T-helper 2 cell treated with Interferon-gamma antibody and Interleukin-4, amounts not matched to agents 5 μg/mL and 100 μg/mL, for 36 hours (primary cell): ENCODE data around the gene FHIP1B.
"Not testable (repeated sequence)": the region's sequence is repeated elsewhere in the genome, so short reads cannot be mapped to it uniquely, and the experiment has no call there.

ENCODE experiments used
- DNase-seq: peaks from one replicate; pipeline ENCODE4 v3.0.0; 2021; ENCODE audit warnings: low spot score
- H3K27ac Mint-ChIP-seq: one replicate; pipeline ENCODE4 v1.8.0; 2021; ENCODE audit warnings: mild to moderate bottlenecking, mixed read lengths
- H3K27me3 Mint-ChIP-seq: one replicate; pipeline ENCODE4 v1.8.0; 2021; ENCODE audit warnings: low read depth, mixed read lengths
- H3K36me3 Mint-ChIP-seq: one replicate; pipeline ENCODE4 v1.8.0; 2021; ENCODE audit warnings: low read depth, mixed read lengths
- H3K4me1 Mint-ChIP-seq: one replicate; pipeline ENCODE4 v1.8.0; 2021; ENCODE audit warnings: low read depth, mixed read lengths
- H3K4me3 Mint-ChIP-seq: one replicate; pipeline ENCODE4 v1.8.0; 2022; ENCODE audit warnings: mild to moderate bottlenecking, moderate library complexity, mixed read lengths
- H3K9me3 Mint-ChIP-seq: one replicate; pipeline ENCODE4 v1.8.0; 2021; ENCODE audit warnings: mixed read lengths

FHIP1B gene

DNA sequence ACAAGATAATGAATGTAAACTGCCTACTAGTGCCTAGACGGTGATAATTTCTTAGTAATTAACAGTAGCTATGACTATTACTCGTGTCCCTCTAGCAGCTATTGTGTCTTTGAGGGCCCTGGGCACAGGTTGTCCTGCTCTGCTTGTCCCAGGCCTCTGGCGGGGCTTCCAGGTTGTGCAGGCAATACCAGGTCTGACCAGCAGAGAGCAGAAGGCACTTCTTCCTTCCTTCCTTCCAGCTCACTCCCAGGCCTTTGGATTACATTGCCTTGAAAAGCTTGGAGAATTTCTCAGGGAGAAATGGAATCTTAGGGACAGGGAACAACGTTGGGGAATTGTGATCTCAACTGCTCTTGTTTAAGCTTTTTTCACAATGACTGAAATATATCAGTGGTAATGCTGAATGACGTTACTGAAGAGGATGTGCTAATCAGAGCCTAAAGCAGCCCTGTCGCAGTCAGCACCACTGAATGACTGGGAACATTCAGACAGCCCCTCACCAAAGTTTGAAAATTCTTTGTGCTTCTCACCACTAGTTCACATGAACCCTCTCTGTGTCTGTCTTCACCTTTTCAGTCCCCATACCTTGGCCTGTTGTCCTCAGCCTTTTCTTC lies 16.8 kb upstream of the FHIP1B start:
- DNase-seq, result peak; percentile 33
- H3K27ac Mint-ChIP-seq, result no peak overlapping the region
- no peaks in the 10 kb centered on the region for H3K9me3 Mint-ChIP-seq
- no peak overlapping the region for H3K4me3 Mint-ChIP-seq
- H3K27me3 Mint-ChIP-seq, result peaks cover 13% of the 10 kb centered on the region
- no peaks in the 10 kb centered on the region for H3K36me3 Mint-ChIP-seq
- no peaks in the 10 kb centered on the region for H3K4me1 Mint-ChIP-seq

DNA sequence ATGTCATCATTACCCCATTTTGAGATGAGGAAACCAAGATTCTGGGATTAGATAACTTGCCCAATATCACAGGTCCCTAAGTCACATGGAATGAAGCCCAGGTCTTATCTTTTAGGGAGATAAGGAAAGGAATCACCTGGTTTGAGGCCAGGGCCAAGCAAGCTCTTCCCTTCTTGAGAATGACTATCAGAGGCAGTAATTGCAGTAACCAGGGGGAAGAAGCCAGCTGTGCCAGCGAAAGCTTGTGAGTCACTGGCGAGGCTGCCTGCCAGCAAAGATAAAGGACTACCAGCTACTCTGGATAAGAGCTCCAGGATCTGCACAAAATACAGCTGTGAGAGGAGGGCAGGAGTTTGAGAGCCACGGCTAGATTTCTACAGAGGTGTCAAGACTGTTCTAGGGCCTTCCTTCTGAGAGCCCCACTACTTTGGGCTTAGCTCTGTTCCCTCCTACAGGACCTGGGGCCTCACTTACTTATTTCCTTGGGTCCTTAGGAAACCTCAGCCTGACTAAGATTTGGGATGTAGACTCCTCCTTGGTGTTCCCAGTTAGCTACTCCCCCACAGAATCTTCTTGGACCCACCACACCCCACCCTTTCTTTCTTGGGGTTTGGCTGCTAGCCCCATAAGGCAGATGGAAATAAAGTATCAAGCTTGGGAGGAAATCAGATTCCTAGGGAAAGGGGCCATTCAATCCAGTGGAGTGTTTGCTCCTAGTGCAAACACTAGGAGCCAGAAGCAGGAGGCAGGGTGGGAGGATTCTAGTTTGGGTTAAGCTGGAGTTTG lies 15.5 kb upstream of the FHIP1B start:
- Mint-ChIP-seq H3K4me1 (no peaks in the 10 kb centered on the region), H3K27ac (no peak overlapping the region), H3K9me3 (no peaks in the 10 kb centered on the region), H3K4me3 (no peak overlapping the region), H3K27me3 (peaks cover 18% of the 10 kb centered on the region), H3K36me3 (no peaks in the 10 kb centered on the region)
- DNase-seq, result no peak

DNA sequence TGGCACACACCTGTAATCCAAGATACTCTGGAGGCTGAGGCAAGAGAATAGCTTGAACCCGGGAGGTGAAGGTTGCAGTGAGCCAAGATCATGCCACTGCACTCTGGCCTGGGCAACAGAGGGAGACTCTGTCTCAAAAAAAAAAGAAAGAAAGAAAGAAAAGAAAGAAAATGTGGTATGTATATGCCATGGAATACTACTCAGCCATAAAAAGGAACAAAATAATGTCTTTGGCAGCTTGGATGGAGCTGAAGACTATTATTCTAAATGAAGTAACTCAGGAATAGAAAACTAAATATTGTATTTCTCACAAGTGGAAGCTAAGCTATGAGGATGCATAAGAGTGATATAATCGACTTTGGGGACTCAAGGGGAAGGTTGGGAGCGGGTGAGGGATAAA lies 14.5 kb upstream of the FHIP1B start:
- H3K4me3 Mint-ChIP-seq, H3K4me1 Mint-ChIP-seq: not testable (repeated sequence)
- peaks cover 22% of the 10 kb centered on the region for H3K27me3 Mint-ChIP-seq

DNA sequence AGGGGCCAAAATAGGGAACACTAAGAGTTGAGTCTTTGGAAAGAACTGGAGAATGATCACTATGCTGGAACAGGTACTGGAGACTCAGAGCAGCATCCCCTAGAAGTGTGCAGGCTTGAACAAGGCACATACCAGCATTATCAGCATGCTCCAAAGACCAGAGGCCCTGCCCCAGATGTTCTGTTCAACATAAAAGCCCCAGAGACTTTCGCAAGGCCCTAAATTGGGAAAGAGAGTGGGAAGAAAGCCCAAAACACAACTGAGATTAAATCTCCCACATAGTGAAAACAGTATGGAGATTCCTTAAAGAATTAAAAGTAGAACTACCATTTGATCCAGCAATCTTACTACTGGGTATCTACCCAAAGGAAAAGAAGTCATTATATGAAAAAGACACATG lies 13.8 kb upstream of the FHIP1B start:
- Mint-ChIP-seq H3K36me3 (no peaks in the 10 kb centered on the region), H3K27me3 (peaks cover 22% of the 10 kb centered on the region)

More for the DNA sequence above, 14.5 kb upstream of the FHIP1B start:
- not testable (repeated sequence) for H3K27ac Mint-ChIP-seq, H3K36me3 Mint-ChIP-seq, H3K9me3 Mint-ChIP-seq, DNase-seq

DNA sequence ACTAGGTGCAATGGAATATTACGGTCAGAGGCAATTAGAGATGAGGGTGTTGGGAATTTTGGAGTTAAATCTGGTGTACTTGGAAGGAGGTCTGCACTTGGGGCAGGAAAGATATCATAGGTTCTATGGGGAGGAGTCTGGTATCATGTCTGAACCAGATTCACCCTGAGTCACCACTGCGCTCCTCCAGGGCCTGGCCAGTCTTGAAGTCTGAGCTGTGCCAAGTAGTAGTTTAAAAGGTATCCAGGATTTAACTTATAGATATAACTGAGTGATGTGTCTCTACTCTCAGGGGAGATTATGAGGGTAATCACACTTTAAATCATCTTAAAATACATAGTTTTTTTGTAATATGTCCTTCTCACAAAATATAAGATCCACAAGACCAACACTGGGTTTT lies 11.1 kb upstream of the FHIP1B start:
- peaks cover 26% of the 10 kb centered on the region for H3K27me3 Mint-ChIP-seq
- no peak overlapping the region for H3K27ac Mint-ChIP-seq
- H3K4me3 Mint-ChIP-seq, result no peak overlapping the region
- no peaks in the 10 kb centered on the region for H3K4me1 Mint-ChIP-seq
- no peaks in the 10 kb centered on the region for H3K36me3 Mint-ChIP-seq
- H3K9me3 Mint-ChIP-seq, result no peaks in the 10 kb centered on the region
- DNase-seq, result no peak

More for the DNA sequence above, 13.8 kb upstream of the FHIP1B start:
- Mint-ChIP-seq H3K27ac (no peak overlapping the region), H3K4me1 (no peaks in the 10 kb centered on the region), H3K9me3 (no peaks in the 10 kb centered on the region), H3K4me3 (no peak overlapping the region)
- no peak for DNase-seq

- H3K27me3 Mint-ChIP-seq, result peaks cover 14% of the 10 kb centered on the region
- no peak overlapping the region for H3K4me3 Mint-ChIP-seq
- H3K4me1 Mint-ChIP-seq, result no peaks in the 10 kb centered on the region
- no peak overlapping the region for H3K27ac Mint-ChIP-seq
- DNase-seq, result no peak
- no peaks in the 10 kb centered on the region for H3K36me3 Mint-ChIP-seq
- no peaks in the 10 kb centered on the region for H3K9me3 Mint-ChIP-seq
These were observed 6.9 kb upstream of the FHIP1B start for GRCh38 chr11:6241316-6241715.

GRCh38 chr11:6240781-6241180 lies 6.3 kb upstream of the FHIP1B start:
- no peak for DNase-seq
- H3K4me3 Mint-ChIP-seq, result no peak overlapping the region
- no peak overlapping the region for H3K27ac Mint-ChIP-seq
- peaks cover 14% of the 10 kb centered on the region for H3K27me3 Mint-ChIP-seq
- no peaks in the 10 kb centered on the region for H3K36me3 Mint-ChIP-seq
- no peaks in the 10 kb centered on the region for H3K4me1 Mint-ChIP-seq
- H3K9me3 Mint-ChIP-seq, result no peaks in the 10 kb centered on the region

DNA sequence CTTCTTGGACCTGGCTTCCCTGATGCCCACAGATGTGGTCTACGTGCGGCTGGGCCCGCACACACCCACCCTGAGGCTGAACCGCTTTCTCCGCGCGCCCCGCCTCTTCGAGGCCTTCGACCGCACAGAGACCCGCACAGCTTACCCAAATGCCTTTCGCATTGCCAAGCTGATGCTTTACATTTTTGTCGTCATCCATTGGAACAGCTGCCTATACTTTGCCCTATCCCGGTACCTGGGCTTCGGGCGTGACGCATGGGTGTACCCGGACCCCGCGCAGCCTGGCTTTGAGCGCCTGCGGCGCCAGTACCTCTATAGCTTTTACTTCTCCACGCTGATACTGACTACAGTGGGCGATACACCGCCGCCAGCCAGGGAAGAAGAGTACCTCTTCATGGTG lies 5.7 kb upstream of the FHIP1B start:
- Mint-ChIP-seq H3K9me3 (no peaks in the 10 kb centered on the region), H3K4me1 (peaks cover 3% of the 10 kb centered on the region), H3K36me3 (no peaks in the 10 kb centered on the region), H3K27ac (no peak overlapping the region), H3K27me3 (peaks cover 9% of the 10 kb centered on the region), H3K4me3 (no peak overlapping the region)
- DNase-seq, result no peak

DNA sequence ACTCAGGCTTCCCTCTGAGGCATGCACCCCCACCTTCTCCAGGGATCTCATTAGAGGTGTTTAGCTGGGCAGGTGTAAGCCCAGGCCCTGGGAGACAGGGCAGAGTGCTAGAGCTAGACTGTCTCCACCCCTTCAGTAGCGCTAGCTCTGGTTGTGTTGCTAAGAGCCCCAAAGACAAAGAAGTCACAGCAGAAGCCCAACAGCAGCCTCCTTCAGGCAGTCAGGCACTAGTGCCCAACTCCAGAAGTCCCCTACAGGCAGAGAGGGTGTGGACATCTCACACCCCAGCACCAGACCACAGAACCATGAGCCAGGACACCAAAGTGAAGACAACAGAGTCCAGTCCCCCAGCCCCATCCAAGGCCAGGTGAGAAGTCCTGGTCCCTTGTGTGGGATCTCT lies 4.5 kb upstream of the FHIP1B start, which contains the start of gene CNGA4:
CNGA4 (plus strand) TSS at position 188 of the 400 bp plus-strand sequence; CDS start at position 306, 118 bp downstream.
- Mint-ChIP-seq H3K27ac (no peak within 1 kb of the TSS), H3K27me3 (peaks cover 4% of the 10 kb centered on the region), H3K4me3 (no peak within 1 kb of the TSS), H3K9me3 (no peaks in the 10 kb centered on the region), H3K4me1 (peaks cover 7% of the 10 kb centered on the region), H3K36me3 (no peaks in the 10 kb centered on the region)
- no peak for DNase-seq

GRCh38 chr11:6237761-6238302 lies 3.4 kb upstream of the FHIP1B start:
- H3K4me1 Mint-ChIP-seq, result peaks cover 13% of the 10 kb centered on the region
- no peak overlapping the region for H3K27ac Mint-ChIP-seq
- no peaks in the 10 kb centered on the region for H3K36me3 Mint-ChIP-seq
- H3K27me3 Mint-ChIP-seq, result peaks cover 2% of the 10 kb centered on the region
- no peaks in the 10 kb centered on the region for H3K9me3 Mint-ChIP-seq
- DNase-seq, result no peak
- no peak overlapping the region for H3K4me3 Mint-ChIP-seq

- no peak for DNase-seq
- H3K4me3 Mint-ChIP-seq, result no peak overlapping the region
- H3K36me3 Mint-ChIP-seq, result no peaks in the 10 kb centered on the region
- H3K4me1 Mint-ChIP-seq, result peaks cover 13% of the 10 kb centered on the region
- H3K9me3 Mint-ChIP-seq, result no peaks in the 10 kb centered on the region
- no peak overlapping the region for H3K27ac Mint-ChIP-seq
- no peaks in the 10 kb centered on the region for H3K27me3 Mint-ChIP-seq
These were observed 2.8 kb upstream of the FHIP1B start for GRCh38 chr11:6237266-6237665.

GRCh38 chr11:6233984-6234386 lies 451 bp downstream of the FHIP1B start:
- DNase-seq, result no peak
- Mint-ChIP-seq H3K27ac (peak overlapping the region; percentile 95), H3K27me3 (no peaks in the 10 kb centered on the region), H3K9me3 (no peaks in the 10 kb centered on the region), H3K4me1 (peaks cover 32% of the 10 kb centered on the region), H3K4me3 (peak overlapping the region; percentile 95), H3K36me3 (peaks cover 3% of the 10 kb centered on the region)

DNA sequence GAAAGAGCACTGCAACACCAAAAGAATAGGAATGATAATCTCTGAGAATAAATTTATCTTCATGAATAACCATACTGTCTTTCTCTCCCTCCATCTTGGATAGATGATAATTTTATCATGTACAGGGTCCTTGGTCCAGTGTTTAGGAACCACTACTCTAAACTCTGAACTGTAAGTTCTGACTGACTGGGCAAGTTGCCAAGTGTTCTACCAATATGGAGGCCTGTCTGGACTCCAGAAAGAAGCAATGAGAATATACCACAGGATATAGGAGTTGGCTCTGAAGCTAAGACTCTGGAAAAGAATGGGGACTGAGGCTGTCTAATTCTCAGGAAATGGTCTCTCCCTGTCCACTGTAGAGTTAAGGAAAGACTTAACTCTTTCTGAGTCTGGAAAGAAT lies 1.5 kb downstream of the FHIP1B start:
- no peak overlapping the region for H3K27ac Mint-ChIP-seq
- H3K9me3 Mint-ChIP-seq, result no peaks in the 10 kb centered on the region
- H3K36me3 Mint-ChIP-seq, result peaks cover 3% of the 10 kb centered on the region
- H3K4me1 Mint-ChIP-seq, result peaks cover 35% of the 10 kb centered on the region
- no peak for DNase-seq
- peak overlapping the region; percentile 50 for H3K4me3 Mint-ChIP-seq
- no peaks in the 10 kb centered on the region for H3K27me3 Mint-ChIP-seq

GRCh38 chr11:6229911-6230310 lies 4.5 kb downstream of the FHIP1B start:
- peaks cover 37% of the 10 kb centered on the region for H3K4me1 Mint-ChIP-seq
- H3K4me3 Mint-ChIP-seq, result peak overlapping the region; percentile 39
- no peaks in the 10 kb centered on the region for H3K27me3 Mint-ChIP-seq
- H3K9me3 Mint-ChIP-seq, result no peaks in the 10 kb centered on the region
- H3K27ac Mint-ChIP-seq, result no peak overlapping the region
- H3K36me3 Mint-ChIP-seq, result peaks cover 5% of the 10 kb centered on the region
- no peak for DNase-seq
